Measurements from ENCODE around the gene MROH9.

DNA sequence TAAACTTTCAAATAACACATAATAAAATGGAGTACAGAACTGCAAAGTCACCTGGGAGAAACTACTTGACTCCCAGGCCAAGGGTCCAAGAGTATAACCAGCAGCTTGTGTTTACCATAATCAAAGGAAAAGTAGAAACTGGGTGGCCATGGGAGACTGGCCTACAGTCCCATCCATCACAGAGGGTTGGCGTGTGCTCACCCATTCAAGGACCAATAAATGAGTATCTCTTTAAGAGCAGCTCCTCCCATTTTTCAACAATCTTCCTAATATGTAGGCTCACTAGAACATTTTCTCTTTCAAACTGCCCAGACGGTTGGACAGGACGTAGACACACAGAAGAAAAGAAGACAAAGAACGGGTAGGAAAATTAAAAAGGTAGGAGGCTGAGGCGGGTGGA lies 155.3 kb downstream of the MROH9 start, which contains the start of gene FMO3:
- TF ChIP-seq POLR2AphosphoS5 (IDR thresholded peaks at IDR 0.05; ENCODE audit: low read depth, low read length) (no peak), SIN3A (IDR thresholded peaks at IDR 0.05; ENCODE audit: borderline replicate concordance, insufficient read depth, low read length) (no peak)
- TF ChIP-seq, protein P1, sequence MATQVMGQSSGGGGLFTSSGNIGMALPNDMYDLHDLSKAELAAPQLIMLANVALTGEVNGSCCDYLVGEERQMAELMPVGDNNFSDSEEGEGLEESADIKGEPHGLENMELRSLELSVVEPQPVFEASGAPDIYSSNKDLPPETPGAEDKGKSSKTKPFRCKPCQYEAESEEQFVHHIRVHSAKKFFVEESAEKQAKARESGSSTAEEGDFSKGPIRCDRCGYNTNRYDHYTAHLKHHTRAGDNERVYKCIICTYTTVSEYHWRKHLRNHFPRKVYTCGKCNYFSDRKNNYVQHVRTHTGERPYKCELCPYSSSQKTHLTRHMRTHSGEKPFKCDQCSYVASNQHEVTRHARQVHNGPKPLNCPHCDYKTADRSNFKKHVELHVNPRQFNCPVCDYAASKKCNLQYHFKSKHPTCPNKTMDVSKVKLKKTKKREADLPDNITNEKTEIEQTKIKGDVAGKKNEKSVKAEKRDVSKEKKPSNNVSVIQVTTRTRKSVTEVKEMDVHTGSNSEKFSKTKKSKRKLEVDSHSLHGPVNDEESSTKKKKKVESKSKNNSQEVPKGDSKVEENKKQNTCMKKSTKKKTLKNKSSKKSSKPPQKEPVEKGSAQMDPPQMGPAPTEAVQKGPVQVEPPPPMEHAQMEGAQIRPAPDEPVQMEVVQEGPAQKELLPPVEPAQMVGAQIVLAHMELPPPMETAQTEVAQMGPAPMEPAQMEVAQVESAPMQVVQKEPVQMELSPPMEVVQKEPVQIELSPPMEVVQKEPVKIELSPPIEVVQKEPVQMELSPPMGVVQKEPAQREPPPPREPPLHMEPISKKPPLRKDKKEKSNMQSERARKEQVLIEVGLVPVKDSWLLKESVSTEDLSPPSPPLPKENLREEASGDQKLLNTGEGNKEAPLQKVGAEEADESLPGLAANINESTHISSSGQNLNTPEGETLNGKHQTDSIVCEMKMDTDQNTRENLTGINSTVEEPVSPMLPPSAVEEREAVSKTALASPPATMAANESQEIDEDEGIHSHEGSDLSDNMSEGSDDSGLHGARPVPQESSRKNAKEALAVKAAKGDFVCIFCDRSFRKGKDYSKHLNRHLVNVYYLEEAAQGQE (IDR thresholded peaks at IDR 0.05; ENCODE audit: insufficient read depth in 1 of 2, low read depth in 2 of 2, low read length in 2 of 2), result no peak
